WERI-Rb-1 (cell line): ENCODE data around the gene SSU72.

Experiments
- DNase-seq: peaks from one replicate; pipeline ENCODE4 v3.0.0-alpha.2; 2020
- H3K27ac ChIP-seq: fragments of 250-450 bp; sonication (Bioruptor Pico); 2 replicates; pipeline ENCODE4 v1.5.1; 2020; ENCODE audit warnings: mild to moderate bottlenecking, moderate library complexity
- H3K27me3 ChIP-seq: fragments of 250-450 bp; sonication (Bioruptor Pico); 2 replicates; pipeline ENCODE4 v1.5.1; 2021; ENCODE audit warnings: mild to moderate bottlenecking, low read depth, moderate library complexity; ENCODE audit not compliant: insufficient read depth, severe bottlenecking
- H3K36me3 ChIP-seq: fragments of 250-450 bp; sonication (Bioruptor Pico); 2 replicates; pipeline ENCODE4 v1.5.1; 2020; ENCODE audit warnings: mild to moderate bottlenecking, moderate library complexity
- H3K4me3 ChIP-seq: 2 replicates; pipeline ENCODE4 v1.5.1; 2011; ENCODE audit warnings: low read depth, mild to moderate bottlenecking, control low read depth, low read length
- H3K9me3 ChIP-seq: fragments of 250-450 bp; sonication (Bioruptor Pico); 2 replicates; pipeline ENCODE4 v1.5.1; 2021; ENCODE audit warnings: mild to moderate bottlenecking, moderate library complexity; ENCODE audit not compliant: severe bottlenecking
- CTCF ChIP-seq: IDR thresholded peaks from 2 replicates; pipeline ENCODE4 v1.5.1; 2011; ENCODE audit warnings: low read depth, mild to moderate bottlenecking, control low read depth, inconsistent platforms, low read length

The SSU72 gene

GRCh38 chr1:1540818-1541628 is 33.6 kb downstream of the SSU72 start:
- Histone ChIP-seq H3K27me3 (no peaks in the 10 kb centered on the region), H3K36me3 (peaks cover 42% of the 10 kb centered on the region), H3K9me3 (no peaks in the 10 kb centered on the region), H3K27ac (peak overlapping the region; percentile 66), H3K4me3 (peak overlapping the region; percentile 45)
- no peak for DNase-seq
- no peak for TF ChIP-seq CTCF

- TF ChIP-seq CTCF: no peak
- Histone ChIP-seq H3K27ac (peak within 1 kb of the TSS; percentile 66), H3K4me3 (peak within 1 kb of the TSS; percentile 45), H3K9me3 (no peaks in the 10 kb centered on the region), H3K36me3 (peaks cover 44% of the 10 kb centered on the region), H3K27me3 (no peaks in the 10 kb centered on the region)
- peak; percentile 89 for DNase-seq
Observed at GRCh38 chr1:1540090-1540817, 34.4 kb downstream of the SSU72 start, which contains the start of gene TMEM240. Gene TMEM240, minus strand, starts transcription at chr1:1540624. Its CDS starts 278 bp downstream, at chr1:1540346.

GRCh38 chr1:1539310-1540089 is 35.2 kb downstream of the SSU72 start:
- no peaks in the 10 kb centered on the region for H3K9me3 ChIP-seq
- peaks cover 48% of the 10 kb centered on the region for H3K36me3 ChIP-seq
- H3K4me3 ChIP-seq: peak overlapping the region; percentile 40
- H3K27ac ChIP-seq: no peak overlapping the region
- no peaks in the 10 kb centered on the region for H3K27me3 ChIP-seq
- DNase-seq: peak; percentile 44
- TF ChIP-seq CTCF: no peak

GRCh38 chr1:1538989-1539309 is 35.7 kb downstream of the SSU72 start:
- no peak for TF ChIP-seq CTCF
- Histone ChIP-seq H3K27me3 (no peaks in the 10 kb centered on the region), H3K27ac (no peak overlapping the region), H3K4me3 (peak overlapping the region; percentile 40), H3K36me3 (peaks cover 51% of the 10 kb centered on the region), H3K9me3 (no peaks in the 10 kb centered on the region)
- DNase-seq: no peak

GRCh38 chr1:1538334-1538733 is 36.3 kb downstream of the SSU72 start:
- TF ChIP-seq CTCF: no peak
- Histone ChIP-seq H3K9me3 (no peaks in the 10 kb centered on the region), H3K27me3 (no peaks in the 10 kb centered on the region), H3K36me3 (peaks cover 51% of the 10 kb centered on the region), H3K27ac (no peak overlapping the region), H3K4me3 (no peak overlapping the region)
- DNase-seq: no peak
